CD4-positive, alpha-beta T cell treated with Interferon gamma for 1 hour (primary cell): ENCODE results near the gene AP1M1.

Experiments
- DNase-seq: peaks from one replicate; pipeline ENCODE4 v3.0.0-alpha.2; 2020

AP1M1 gene

GRCh38 chr19:16233836-16234551 is 36.3 kb downstream of the AP1M1 start:
- no peak for DNase-seq

GRCh38 chr19:16234552-16235445 is 37.1 kb downstream of the AP1M1 start:
- DNase-seq = no peak

GRCh38 chr19:16235811-16236652 is 38.3 kb downstream of the AP1M1 start:
- no peak for DNase-seq

GRCh38 chr19:16244091-16244490 is 46.4 kb downstream of the AP1M1 start:
- no peak for DNase-seq

- DNase-seq = peak; percentile 83
These were observed 49.9 kb downstream of the AP1M1 start for GRCh38 chr19:16247353-16248182.

GRCh38 chr19:16248380-16249023 is 50.8 kb downstream of the AP1M1 start:
- no peak for DNase-seq

GRCh38 chr19:16249826-16250404 is 52.2 kb downstream of the AP1M1 start:
- no peak for DNase-seq

- peak; percentile 61 for DNase-seq
These were observed 54.9 kb downstream of the AP1M1 start for GRCh38 chr19:16252459-16253205.

GRCh38 chr19:16254851-16255408 is 57.2 kb downstream of the AP1M1 start:
- DNase-seq = no peak

- DNase-seq = no peak
These were observed 59.8 kb downstream of the AP1M1 start for GRCh38 chr19:16257509-16258002.

GRCh38 chr19:16258440-16258903 is 60.8 kb downstream of the AP1M1 start:
- DNase-seq = peak; percentile 64

- DNase-seq = peak; percentile 82
These were observed 61.9 kb downstream of the AP1M1 start for GRCh38 chr19:16259385-16260159.

GRCh38 chr19:16260160-16260811 is 62.6 kb downstream of the AP1M1 start:
- no peak for DNase-seq

- no peak for DNase-seq
These were observed 63.1 kb downstream of the AP1M1 start for GRCh38 chr19:16260812-16261161.

GRCh38 chr19:16261584-16262368 is 64.1 kb downstream of the AP1M1 start:
- DNase-seq = no peak

GRCh38 chr19:16262618-16263017 is 64.9 kb downstream of the AP1M1 start:
- DNase-seq = no peak

GRCh38 chr19:16263141-16263761 is 65.5 kb downstream of the AP1M1 start:
- peak; percentile 34 for DNase-seq
